GM19455 (cell line): ENCODE results near the gene TDRD5.

Source experiments
- ATAC-seq: cut with Tn5 transposase; IDR thresholded peaks from one replicate; pipeline ENCODE4 v1.9.1; 2021; ENCODE audit not compliant: unreplicated experiment

TDRD5 gene, protein sequence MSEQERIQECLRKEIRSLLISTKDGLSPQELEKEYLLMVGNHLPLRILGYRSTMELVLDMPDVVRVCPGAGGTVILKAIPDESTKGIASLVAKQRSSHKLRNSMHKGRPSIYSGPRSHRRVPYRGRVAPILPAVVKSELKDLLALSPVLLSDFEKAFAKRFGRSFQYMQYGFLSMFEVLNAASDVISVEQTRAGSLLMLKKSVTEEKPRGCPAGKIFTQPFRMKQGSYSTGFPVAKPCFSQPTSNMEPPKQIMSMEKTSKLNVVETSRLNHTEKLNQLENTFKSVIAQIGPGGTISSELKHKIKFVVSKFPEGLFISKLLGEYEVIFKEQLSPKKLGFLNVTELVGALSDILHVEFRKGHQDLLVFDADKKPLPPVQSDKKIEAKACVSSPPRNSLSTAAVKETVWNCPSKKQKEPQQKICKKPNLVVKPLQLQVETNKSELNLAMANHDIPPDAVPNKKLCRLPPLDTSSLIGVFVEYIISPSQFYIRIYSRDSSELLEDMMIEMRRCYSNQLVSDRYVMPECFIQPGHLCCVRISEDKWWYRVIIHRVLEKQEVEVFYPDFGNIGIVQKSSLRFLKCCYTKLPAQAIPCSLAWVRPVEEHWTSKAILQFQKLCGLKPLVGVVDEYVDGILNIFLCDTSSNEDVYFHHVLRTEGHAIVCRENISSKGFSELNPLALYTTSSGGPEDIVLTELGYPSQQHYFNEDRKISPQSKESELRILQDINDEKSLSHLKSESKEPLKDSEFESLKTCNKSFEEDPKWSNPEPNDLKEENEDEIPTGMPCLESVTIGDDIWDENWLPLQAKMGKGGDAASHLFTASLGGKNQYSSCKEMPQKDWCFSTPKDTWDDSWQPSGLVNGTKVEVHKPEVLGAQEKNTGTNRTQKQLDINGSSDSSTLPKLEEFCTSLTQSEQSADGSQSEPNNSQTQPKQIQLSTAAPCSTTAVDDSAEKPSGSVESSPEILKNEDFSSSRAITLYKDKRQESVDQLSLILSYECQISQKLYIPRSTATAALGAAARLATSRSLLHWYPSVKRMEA

DNA sequence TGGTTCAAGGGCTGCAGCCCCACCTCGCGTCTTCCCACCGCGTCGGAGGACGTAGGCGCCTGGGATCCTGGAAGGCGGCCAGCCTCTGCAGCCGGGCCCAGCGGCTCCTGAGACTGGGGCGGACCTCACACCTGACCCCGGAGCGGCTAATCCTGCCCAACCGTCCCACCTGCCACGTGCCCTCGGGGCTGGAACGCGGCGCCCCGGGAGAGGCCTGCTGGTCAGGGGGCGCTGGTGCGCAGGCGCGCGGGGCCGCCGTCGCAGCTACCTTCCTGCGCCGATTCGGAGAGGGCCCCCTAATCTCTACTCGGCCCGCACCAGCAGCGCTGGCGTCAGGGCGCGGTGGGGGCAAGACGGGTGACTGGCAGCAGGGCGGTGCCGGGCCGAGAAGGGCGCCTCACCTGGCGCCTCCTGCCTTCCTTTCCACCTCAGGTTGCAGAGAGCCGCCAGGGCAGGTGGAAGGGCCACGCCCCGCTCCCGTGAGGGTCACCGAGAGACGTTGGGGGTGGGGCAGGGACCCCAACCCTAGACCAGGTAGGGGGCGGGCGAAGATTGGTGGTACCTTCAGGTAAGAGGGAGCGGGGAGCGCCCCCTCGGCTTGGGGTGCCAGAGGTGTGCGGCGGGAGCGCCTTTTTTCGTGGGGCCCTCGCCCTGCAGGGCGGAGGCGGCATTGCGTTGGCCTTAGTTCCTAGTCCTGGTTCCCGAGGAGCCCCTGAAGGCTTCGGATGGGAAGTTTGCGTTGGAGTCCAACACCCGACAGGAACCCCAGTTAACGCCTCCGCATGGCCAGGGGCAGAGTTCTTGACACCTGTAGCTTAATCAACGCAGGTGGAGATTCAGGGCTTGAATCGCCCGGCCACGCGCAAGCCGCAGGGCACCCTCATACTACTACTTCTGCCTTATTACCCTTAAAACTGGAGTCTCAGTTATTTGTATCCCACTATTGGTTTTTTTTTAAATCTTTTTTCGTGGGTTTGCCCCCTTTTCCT is at the start of gene TDRD5:
TSS of gene TDRD5 (plus strand) at position 241 of the 989 bp plus-strand sequence. CDS start 784 bp downstream, outside the sequence.
- ATAC-seq = no peak

- ATAC-seq = no peak
These were observed 46.3 kb upstream of the TDRD5 start for GRCh38 chr1:179545321-179545720.

DNA sequence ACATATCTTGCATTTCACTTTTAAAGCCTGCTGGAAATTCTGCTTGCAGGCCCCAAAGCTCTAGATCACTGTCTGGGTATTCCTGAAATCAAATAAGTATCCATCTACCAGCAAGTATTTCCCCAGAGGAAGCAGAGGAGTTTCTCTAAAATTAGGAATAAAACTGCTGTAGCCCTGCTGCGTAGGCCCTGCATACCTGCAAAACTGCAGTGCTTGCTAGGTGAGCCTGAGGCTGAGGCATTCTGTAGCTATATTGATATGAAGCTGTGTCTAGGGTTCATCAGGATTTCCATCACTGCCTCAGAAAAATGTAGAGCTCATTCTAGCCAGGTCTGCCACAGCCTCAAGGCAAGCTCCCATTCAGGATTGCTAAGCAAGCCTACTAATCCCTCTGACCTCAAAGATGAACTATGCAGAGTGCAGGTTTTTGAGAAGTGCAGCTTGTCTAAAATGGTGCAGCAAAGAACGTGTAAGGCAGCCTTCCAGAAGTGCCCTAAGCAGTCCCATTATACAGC is 44.6 kb upstream of the TDRD5 start:
- ATAC-seq = no peak

- ATAC-seq = no peak
These were observed 42.8 kb upstream of the TDRD5 start for GRCh38 chr1:179548666-179549367.

DNA sequence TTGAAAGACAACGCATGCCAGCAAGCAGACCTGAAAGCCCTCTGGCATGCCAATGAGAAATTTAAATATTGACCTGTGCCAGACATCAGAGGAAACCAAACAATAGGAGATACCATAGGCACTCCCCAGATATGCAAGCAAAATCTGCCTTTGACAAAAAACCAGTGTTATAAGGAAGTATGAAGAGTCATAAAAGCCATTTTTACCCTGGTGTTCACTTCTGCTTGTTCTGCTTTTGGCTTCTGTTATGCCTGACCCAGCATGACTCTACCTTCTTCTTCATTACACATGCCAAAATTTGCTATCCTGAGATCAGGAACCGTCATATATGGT is 42.3 kb upstream of the TDRD5 start:
- ATAC-seq = no peak

DNA sequence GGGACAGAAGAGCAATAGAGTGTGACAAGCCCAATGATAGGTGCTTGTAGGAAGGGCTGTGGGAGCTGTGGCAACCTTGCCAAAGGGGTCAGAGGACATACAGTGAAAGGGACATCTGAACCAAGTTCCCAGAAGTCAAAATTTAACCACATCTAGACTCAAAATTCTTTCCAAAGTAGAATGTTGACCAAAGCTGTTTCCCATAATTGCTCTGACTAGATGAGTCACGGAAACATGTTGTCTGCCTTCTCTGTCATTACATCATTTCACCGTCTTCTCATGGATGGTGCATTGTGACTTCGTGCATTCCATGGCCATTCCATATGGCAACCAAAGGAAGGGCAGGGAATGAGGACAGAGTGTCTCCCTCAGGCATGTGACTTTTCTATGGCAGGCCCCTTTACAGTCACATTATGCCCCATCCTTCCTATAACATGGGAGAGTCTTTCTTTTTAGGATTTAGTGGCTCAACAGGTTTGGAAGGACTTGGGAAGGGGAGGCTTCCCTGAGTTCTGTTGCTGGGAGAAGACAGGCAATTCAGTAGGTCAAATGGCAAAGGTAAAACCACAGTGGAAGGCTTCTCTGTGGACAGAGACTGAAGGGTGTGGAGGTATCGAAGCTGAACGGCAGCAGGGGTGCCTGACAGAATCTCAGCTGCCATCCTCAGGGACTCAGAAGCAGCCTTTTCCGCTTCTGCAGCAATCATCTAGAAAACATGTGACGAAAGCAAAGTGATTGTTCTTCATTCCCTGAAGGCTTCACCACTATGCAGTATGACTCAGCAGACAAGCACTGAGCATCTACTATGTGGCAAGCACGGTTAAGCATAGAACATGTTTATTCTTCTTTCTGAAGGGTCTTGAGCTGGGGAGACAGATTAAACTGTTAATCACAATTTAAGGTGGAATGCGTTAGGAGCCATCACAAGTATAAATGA is 40.6 kb upstream of the TDRD5 start:
- ATAC-seq = no peak

DNA sequence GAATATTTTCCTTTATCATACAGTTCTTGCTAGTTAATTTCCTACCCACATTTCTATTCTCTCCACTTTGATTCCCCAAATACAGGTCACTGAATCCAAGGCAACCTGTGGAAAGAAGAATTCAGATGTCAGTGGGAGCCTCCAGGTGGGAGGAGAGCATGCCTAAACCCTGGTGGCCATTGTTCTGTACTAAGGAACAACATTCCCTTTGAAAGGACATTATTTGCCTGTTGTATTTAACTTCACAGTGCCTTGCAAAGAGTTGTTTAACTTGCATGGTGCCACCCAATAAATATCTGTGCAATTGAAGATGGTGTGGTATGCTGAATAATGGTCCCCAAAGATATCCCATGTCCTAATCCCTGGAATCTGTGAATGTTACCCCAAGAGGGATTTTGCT is 37.2 kb upstream of the TDRD5 start:
- ATAC-seq = no peak

DNA sequence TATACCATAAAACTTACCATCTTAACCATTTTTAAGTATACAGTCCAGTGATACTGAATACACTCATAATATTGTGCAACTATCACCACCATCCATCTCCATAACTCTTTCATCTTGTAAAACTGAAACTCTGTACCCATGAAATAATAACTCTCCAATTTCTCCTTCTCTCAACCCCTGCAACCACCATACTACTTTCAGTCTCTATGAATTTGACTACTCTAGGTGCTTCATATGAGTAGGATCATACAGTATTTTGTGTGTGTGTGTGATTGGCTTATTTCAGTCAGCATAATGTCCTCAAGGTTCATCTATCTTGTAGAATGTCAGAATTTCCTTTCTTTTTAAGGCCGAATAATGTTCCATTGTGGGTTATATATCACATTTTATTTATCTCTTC is 33.6 kb upstream of the TDRD5 start:
- ATAC-seq = no peak

- ATAC-seq = no peak
These were observed 15.9 kb upstream of the TDRD5 start, which contains the start of gene NPHS2 for GRCh38 chr1:179575497-179576314. NPHS2 (minus strand) TSS chr1:179575948; CDS start chr1:179575864, 84 bp downstream.

GRCh38 chr1:179576509-179576908 is 15.1 kb upstream of the TDRD5 start:
- no peak for ATAC-seq

DNA sequence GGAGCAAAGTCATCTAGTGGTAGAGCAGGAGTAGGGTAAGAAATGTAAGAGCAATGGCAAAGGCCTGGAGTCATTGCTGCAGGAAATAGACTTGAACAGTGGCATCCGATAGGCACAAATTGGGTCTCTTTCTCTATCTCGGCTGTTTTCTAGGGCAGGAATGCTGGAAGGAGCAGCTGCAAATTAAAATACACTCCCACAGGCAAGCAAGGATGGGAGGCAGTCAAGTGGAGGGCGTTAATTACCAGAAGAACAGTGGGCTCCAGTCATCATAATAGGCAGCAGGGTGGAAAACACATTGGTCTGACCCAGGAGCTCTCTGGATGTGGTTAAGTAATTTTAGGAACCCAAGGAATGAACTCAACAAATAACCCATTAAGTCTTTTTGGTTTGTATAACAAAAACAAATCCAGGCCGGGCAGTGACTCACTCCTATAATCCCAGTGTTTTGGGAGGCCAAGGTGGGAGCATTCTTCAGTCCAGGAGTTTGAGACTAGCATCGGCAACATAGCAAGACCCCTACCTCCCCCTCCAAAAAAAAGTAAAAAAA is 7.8 kb upstream of the TDRD5 start:
- no peak for ATAC-seq

DNA sequence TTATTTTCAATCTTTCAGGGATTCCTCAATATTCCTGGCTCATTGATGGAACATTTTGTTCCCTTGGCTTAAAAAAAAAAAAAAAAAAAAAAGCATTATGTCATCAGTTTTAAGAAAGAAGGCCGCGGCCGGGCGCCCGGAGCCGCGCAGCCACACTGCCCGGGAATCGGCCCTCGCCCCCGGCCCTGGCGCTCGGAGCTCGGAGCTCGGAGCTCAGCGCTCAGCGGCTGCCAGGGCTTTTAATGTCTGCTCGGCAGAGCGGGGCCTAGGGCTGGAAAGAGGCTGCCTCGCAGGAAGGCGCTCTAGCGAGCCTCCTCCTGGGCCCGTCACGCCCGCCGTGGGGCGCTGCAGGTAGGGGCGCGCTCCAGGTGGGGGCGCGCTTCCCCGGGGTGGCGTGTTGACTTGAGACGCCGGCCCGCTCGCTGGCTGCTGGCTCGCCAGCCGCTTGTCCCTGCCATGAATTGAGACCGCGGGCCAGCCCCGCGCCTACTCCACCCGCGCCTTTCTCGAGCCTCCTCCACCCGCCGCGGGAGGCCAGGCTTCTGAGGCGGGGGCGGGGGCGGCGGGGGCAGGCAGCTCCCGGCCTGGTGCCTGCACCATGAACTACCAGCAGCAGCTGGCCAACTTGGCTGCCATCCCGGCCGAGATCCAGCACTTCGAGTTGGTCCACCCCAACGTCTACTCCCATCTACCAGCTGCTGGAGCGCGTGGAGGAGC is 5.4 kb upstream of the TDRD5 start:
- no peak for ATAC-seq

GRCh38 chr1:179587336-179587735 is 4.3 kb upstream of the TDRD5 start:
- no peak for ATAC-seq

- ATAC-seq = no peak
These were observed 3.1 kb upstream of the TDRD5 start for GRCh38 chr1:179588425-179589024.

DNA sequence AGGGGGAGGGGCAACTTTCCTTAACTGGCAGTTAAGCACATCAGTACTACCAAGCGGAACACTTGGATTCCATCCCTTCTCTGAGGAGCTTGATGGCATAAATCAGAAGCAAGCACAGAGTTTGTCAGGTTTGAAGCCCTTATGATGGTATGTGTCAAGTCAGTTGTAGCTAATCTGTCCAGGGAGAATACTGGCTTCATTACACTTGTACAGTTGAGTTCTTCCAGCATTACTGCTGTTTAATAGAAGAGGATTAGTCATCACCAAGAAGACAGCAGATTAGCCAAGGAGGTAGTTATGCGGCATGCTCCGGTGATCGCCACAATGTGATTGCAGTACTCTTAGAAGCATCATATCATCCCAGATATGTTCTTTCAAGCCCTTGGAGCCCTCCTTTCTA is 2.1 kb upstream of the TDRD5 start:
- ATAC-seq = no peak

GRCh38 chr1:179590671-179591070 is 961 bp upstream of the TDRD5 start:
- no peak for ATAC-seq

DNA sequence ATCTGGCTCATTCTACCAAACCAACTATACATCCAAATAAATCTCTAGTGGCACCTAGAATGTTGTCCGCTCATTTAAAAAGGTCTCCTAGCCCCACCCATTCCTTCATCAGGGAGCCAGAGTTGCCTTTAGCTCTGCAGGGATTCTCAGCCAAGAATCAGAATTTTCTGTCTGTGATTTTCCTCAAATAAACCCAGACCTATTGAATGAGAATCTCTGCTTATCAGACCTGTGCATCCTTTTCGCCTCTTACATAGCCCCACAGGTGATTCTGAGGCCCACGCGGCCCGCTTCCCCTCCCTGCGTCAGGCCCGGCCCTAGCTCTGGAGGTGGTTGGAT is 410 bp upstream of the TDRD5 start:
- no peak for ATAC-seq
